MM.1S (cell line): ENCODE measurements around the gene NUP210.

Source experiments
- DNase-seq: peaks from one replicate; pipeline ENCODE4 v3.0.0-alpha.2; 2015
- H2AFZ ChIP-seq: fragments of 300-600 bp; sonication (generic); 2 replicates; pipeline ENCODE4 v1.6.0; 2016; ENCODE audit warnings: antibody characterized with exemption, low read length
- H3F3A ChIP-seq: fragments of 300-600 bp; sonication (generic); 2 replicates; pipeline ENCODE4 v1.6.1; 2016; ENCODE audit warnings: mild to moderate bottlenecking, antibody characterized with exemption, low read length, moderate library complexity, mixed read lengths; ENCODE audit not compliant: insufficient read depth
- H3K27ac ChIP-seq: fragments of 300-600 bp; sonication (generic); 2 replicates; pipeline ENCODE4 v1.5.1; 2016; ENCODE audit warnings: mild to moderate bottlenecking, low read length
- H3K27me3 ChIP-seq: fragments of 300-600 bp; sonication (generic); replicated peaks from 2 replicates; pipeline ENCODE4 v1.6.0; 2016; ENCODE audit warnings: low read length; ENCODE audit not compliant: insufficient read depth
- H3K36me3 ChIP-seq: fragments of 300-600 bp; sonication (generic); replicated peaks from 2 replicates; pipeline ENCODE4 v1.6.1; 2016; ENCODE audit warnings: mild to moderate bottlenecking, low read length, mixed read lengths; ENCODE audit not compliant: insufficient read depth
- H3K4me1 ChIP-seq: fragments of 300-600 bp; sonication (generic); 2 replicates; pipeline ENCODE4 v1.6.1; 2016; ENCODE audit warnings: low read length, mixed read lengths
- H3K4me2 ChIP-seq: fragments of 300-600 bp; sonication (generic); 2 replicates; pipeline ENCODE4 v1.6.0; 2016; ENCODE audit warnings: low read depth, low read length
- H3K4me3 ChIP-seq: fragments of 300-600 bp; sonication (generic); 2 replicates; pipeline ENCODE4 v1.5.1; 2016; ENCODE audit warnings: low read length, mixed read lengths
- H3K79me2 ChIP-seq: fragments of 300-600 bp; sonication (generic); 2 replicates; pipeline ENCODE4 v1.6.1; 2016; ENCODE audit warnings: mixed run types, low read length, mixed read lengths
- H3K9ac ChIP-seq: fragments of 300-600 bp; sonication (generic); 2 replicates; pipeline ENCODE4 v1.6.1; 2016; ENCODE audit warnings: low read length, mixed read lengths
- H3K9me2 ChIP-seq: fragments of 300-600 bp; sonication (generic); replicated peaks from 2 replicates; pipeline ENCODE4 v1.6.1; 2016; ENCODE audit warnings: mild to moderate bottlenecking, low read length, mixed read lengths; ENCODE audit not compliant: insufficient read depth
- H3K9me3 ChIP-seq: fragments of 300-600 bp; sonication (generic); replicated peaks from 2 replicates; pipeline ENCODE4 v1.6.1; 2016; ENCODE audit warnings: mild to moderate bottlenecking, low read length, mixed read lengths; ENCODE audit not compliant: insufficient read depth
- H4K20me1 ChIP-seq: fragments of 300-600 bp; sonication (generic); 2 replicates; pipeline ENCODE4 v1.6.1; 2016; ENCODE audit warnings: mild to moderate bottlenecking, low read length, moderate library complexity, mixed read lengths; ENCODE audit not compliant: insufficient read depth
- CTCF ChIP-seq: fragments of 300-600 bp; sonication (generic); IDR thresholded peaks from 2 replicates; pipeline ENCODE4 v1.5.1; 2016; ENCODE audit warnings: antibody characterized with exemption, low read length, mixed read lengths
- EZH2 ChIP-seq: fragments of 300-600 bp; sonication (generic); optimal IDR thresholded peaks from 2 replicates; pipeline ENCODE3; 2017; ENCODE audit warnings: low read depth, mild to moderate bottlenecking, antibody characterized with exemption, low read length, mixed read lengths
- EZH2phosphoT487 ChIP-seq: fragments of 300-600 bp; sonication (generic); IDR thresholded peaks from 2 replicates; pipeline ENCODE4 v1.6.1; 2018; ENCODE audit warnings: antibody characterized with exemption, low read length

The NUP210 gene

GRCh38 chr3:13393427-13394360 is 26.4 kb downstream of the NUP210 start:
- Histone ChIP-seq H3K4me1 (no peaks in the 10 kb centered on the region), H3K27me3 (no peaks in the 10 kb centered on the region), H3K4me3 (no peak overlapping the region), H3K36me3 (peaks cover 9% of the 10 kb centered on the region; the same call in 1 of the 2 replicates), H3K9me3 (no peaks in the 10 kb centered on the region), H3K9ac (no peak overlapping the region), H3K4me2 (no peak overlapping the region), H3K9me2 (no peaks in the 10 kb centered on the region), H3K27ac (no peak overlapping the region), H4K20me1 (no peaks in the 10 kb centered on the region), H3F3A (no peaks in the 10 kb centered on the region), H2AFZ (no peak overlapping the region), H3K79me2 (peaks cover 83% of the 10 kb centered on the region)
- DNase-seq = no peak
- TF ChIP-seq CTCF (no peak), EZH2phosphoT487 (no peak), EZH2 (no peak)

GRCh38 chr3:13391308-13391707 is 28.8 kb downstream of the NUP210 start:
- H2AFZ ChIP-seq = no peak overlapping the region
- no peak overlapping the region for H3K27ac ChIP-seq
- H3K4me2 ChIP-seq = no peak overlapping the region
- TF ChIP-seq CTCF (peak; percentile 24), EZH2phosphoT487 (no peak)
- H3K36me3 ChIP-seq = peaks cover 5% of the 10 kb centered on the region; the same call in 1 of the 2 replicates
- peaks cover 76% of the 10 kb centered on the region for H3K79me2 ChIP-seq
- H3F3A ChIP-seq = no peaks in the 10 kb centered on the region
- DNase-seq = no peak
- H3K4me3 ChIP-seq = no peak overlapping the region
- no peaks in the 10 kb centered on the region for H3K9me3 ChIP-seq
- H3K9ac ChIP-seq = no peak overlapping the region
- H4K20me1 ChIP-seq = no peaks in the 10 kb centered on the region
- H3K27me3 ChIP-seq = no peaks in the 10 kb centered on the region
- H3K4me1 ChIP-seq = no peaks in the 10 kb centered on the region
- H3K9me2 ChIP-seq = no peaks in the 10 kb centered on the region

- Histone ChIP-seq H3K4me2 (no peak overlapping the region), H3K9me2 (no peaks in the 10 kb centered on the region), H3K4me1 (no peaks in the 10 kb centered on the region), H2AFZ (no peak overlapping the region), H3K27ac (no peak overlapping the region), H3K79me2 (peaks cover 66% of the 10 kb centered on the region), H3K4me3 (no peak overlapping the region), H3K9me3 (no peaks in the 10 kb centered on the region), H3F3A (no peaks in the 10 kb centered on the region), H4K20me1 (no peaks in the 10 kb centered on the region), H3K36me3 (peaks cover 8% of the 10 kb centered on the region; the same call in 1 of the 2 replicates), H3K9ac (no peak overlapping the region), H3K27me3 (no peaks in the 10 kb centered on the region)
- TF ChIP-seq CTCF (no peak), EZH2phosphoT487 (no peak), EZH2 (no peak)
- no peak for DNase-seq
These were observed 30.7 kb downstream of the NUP210 start for GRCh38 chr3:13389378-13389777.
